ENCODE measurements around the gene SLC6A13. TPM values are rescaled to one million over a fixed set of nuclear protein-coding genes. Genes with fewer than 3 reads are reported as not detected.

Gene SLC6A13
- total and polyA plus RNA-seq, 2 of the 8 experiments (the other 6 are each of a cell fraction or from before 2014, with no cell fraction given): 0.03 TPM; not detected in 1

- Histone ChIP-seq H2BK15ac (ENCODE audit: low read length) (no peak overlapping the region; the same call in 1 of the 2 replicates), H3K27ac (ENCODE audit: low read depth, low read length) (no peak overlapping the region), H2BK5ac (ENCODE audit: low read depth, low read length) (no peak overlapping the region), H2BK20ac (ENCODE audit: low read length) (no peak overlapping the region), H3K23ac (ENCODE audit: insufficient read length) (no peak overlapping the region), H3K4me1 (replicated peaks in 1 of 4; ENCODE audit: control insufficient read depth in 3 of 4, insufficient read depth in 4 of 4, low read length in 3 of 4) (peaks cover 0 to 11% (median 9%) of the 10 kb centered on the region in 4 experiments; a peak in 6 of 7 replicates), H3K4me3 (ENCODE audit: extremely low read depth in 1 of 4, insufficient read depth in 2 of 4, low read depth in 3 of 4, low read length in 4 of 4) (no peak overlapping the region), H3K4ac (replicated peaks; ENCODE audit: insufficient read length, low read depth, low read length) (no peak overlapping the region), H3K79me1 (ENCODE audit: low read depth, low read length) (no peaks in the 10 kb centered on the region), H4K5ac (ENCODE audit: insufficient read length, low read depth, low read length) (no peak overlapping the region), H3K4me2 (ENCODE audit: insufficient read depth in 1 of 2, low read depth in 2 of 2, low read length in 2 of 2) (no peak overlapping the region), H3K9me3 (ENCODE audit: insufficient read depth in 2 of 2, low read depth in 1 of 2, low read length in 1 of 2) (no peaks in the 10 kb centered on the region), H4K91ac (replicated peaks; ENCODE audit: insufficient read length, low read length) (no peak overlapping the region), H3K23me2 (ENCODE audit: low read depth, low read length) (peaks cover 4% of the 10 kb centered on the region; the same call in 1 of the 2 replicates), H2BK12ac (ENCODE audit: low read depth, low read length) (no peak overlapping the region; the same call in 1 of the 2 replicates), H3K36me3 (ENCODE audit: control insufficient read depth in 2 of 4, insufficient read depth in 4 of 4, low read length in 3 of 4) (no peaks in the 10 kb centered on the region), H3K79me2 (ENCODE audit: control insufficient read depth in 1 of 2, insufficient read depth in 2 of 2, low read length in 2 of 2) (no peaks in the 10 kb centered on the region), H4K20me1 (replicated peaks in 1 of 2; ENCODE audit: control insufficient read depth in 1 of 2, insufficient read depth in 2 of 2, low read length in 2 of 2) (no peaks in the 10 kb centered on the region), H3K9ac (replicated peaks in 1 of 4; ENCODE audit: extremely low read depth in 1 of 4, low read depth in 3 of 4, low read length in 3 of 4) (no peak overlapping the region), H3K56ac (replicated peaks; ENCODE audit: insufficient read length, low read depth, low read length) (no peak overlapping the region), H2BK120ac (replicated peaks; ENCODE audit: low read depth, low read length) (no peak overlapping the region), H3K14ac (ENCODE audit: insufficient read length) (no peak overlapping the region), H3K27me3 (replicated peaks in 1 of 4; ENCODE audit: control insufficient read depth in 3 of 4, extremely low read depth in 1 of 4, insufficient read depth in 3 of 4, low read length in 3 of 4) (no peaks in the 10 kb centered on the region; a peak in 1 of 7 replicates), H3K18ac (ENCODE audit: extremely low read depth, low read length) (no peak overlapping the region), H2AFZ (ENCODE audit: low read length) (no peak overlapping the region), H2AK5ac (ENCODE audit: low read depth, low read length) (no peak overlapping the region), H4K8ac (ENCODE audit: extremely low read depth, insufficient read depth, low read length) (no peak overlapping the region)
- DNase-seq (ENCODE audit: low read depth in 1 of 2, low spot score in 2 of 2) (no peak), FAIRE-seq (no peak)
- 90% methylated on average over 6 of the region's 6 CpGs; no CpG with 5 or more reads in 1 of the 2 experiments for WGBS, 2 experiments (ENCODE audit: extremely low coverage in 1 of 2, insufficient coverage in 1 of 2, insufficient read length in 1 of 2, insufficient replicate concordance in 2 of 2, low coverage in 1 of 2, low lambda C conversion rate in 2 of 2, missing lambda C conversion rate in 1 of 2)
- POLR2A ChIA-PET (ENCODE audit: partially characterized antibody): interaction anchor here (1.7 kb wide), 1 partner anchor 9 kb away, joined by 4 read pairs; no protein-coding TSS in a partner anchor
- CTCF ChIA-PET (ENCODE audit: partially characterized antibody): interaction anchor here (2.3 to 6.9 kb wide), 9 partner anchors 10 to 69 kb away, joined by 5 to 101 read pairs (median 28); no protein-coding TSS in a partner anchor
- TF ChIP-seq ATF2 (IDR thresholded peaks at IDR 0.05; ENCODE audit: low read length): no peak
- TF ChIP-seq CTBP2 (IDR thresholded peaks at IDR 0.05; ENCODE audit: borderline replicate concordance, insufficient read depth, insufficient read length, low read length): no peak
- TF ChIP-seq BACH1 (IDR thresholded peaks at IDR 0.05; ENCODE audit: low read length): no peak
- no peak for TF ChIP-seq SUZ12 (IDR thresholded peaks at IDR 0.05; ENCODE audit: low read length)
- no peak for TF ChIP-seq NRF1 (IDR thresholded peaks at IDR 0.05; ENCODE audit: low read depth, low read length)
- TF ChIP-seq SAP30 (IDR thresholded peaks at IDR 0.05; ENCODE audit: insufficient read depth, insufficient replicate concordance, low read length): no peak
- no peak for TF ChIP-seq ZNF274 (IDR thresholded peaks at IDR 0.05; ENCODE audit: borderline replicate concordance, extremely low read depth, low read length)
- TF ChIP-seq JUND (IDR thresholded peaks at IDR 0.05; ENCODE audit: low read length): no peak
- no peak for TF ChIP-seq SRF (IDR thresholded peaks at IDR 0.05; ENCODE audit: low read depth, low read length)
- no peak for TF ChIP-seq GABPA (IDR thresholded peaks at IDR 0.05; ENCODE audit: borderline replicate concordance, insufficient read depth, low read length)
- TF ChIP-seq TAF7 (optimal IDR thresholded peaks at IDR 0.05; ENCODE audit: borderline replicate concordance, low read depth, low read length): no peak
Measured at GRCh38 chr12:221736-222135, 40.9 kb downstream of the SLC6A13 start.
